Transverse colon (tissue), 4 donors: ENCODE measurements around the gene TAF3.

Source experiments
- POLR2AphosphoS5 ChIP-seq, 3 donors: sonication (generic); formaldehyde crosslinking; IDR thresholded peaks; one replicate each; pipeline ENCODE4 v1.6.1; 2016; ENCODE audit warnings: antibody characterized with exemption in 3 of 3
- TF ChIP-seq, protein P1 (sequence below), 5 experiments: fragments of 200-600 bp in 3 of 5; fragments of 450-650 bp in 2 of 5; sonication (generic) in 3 of 5; IDR thresholded peaks; 1 replicate in 2 of 5; 2 replicates in 3 of 5; pipeline ENCODE4 v1.5.1; 2016 to 2017; ENCODE audit warnings: antibody characterized with exemption in 5 of 5, inconsistent platforms in 3 of 5, mild to moderate bottlenecking in 2 of 5, moderate library complexity in 1 of 5

DNA sequence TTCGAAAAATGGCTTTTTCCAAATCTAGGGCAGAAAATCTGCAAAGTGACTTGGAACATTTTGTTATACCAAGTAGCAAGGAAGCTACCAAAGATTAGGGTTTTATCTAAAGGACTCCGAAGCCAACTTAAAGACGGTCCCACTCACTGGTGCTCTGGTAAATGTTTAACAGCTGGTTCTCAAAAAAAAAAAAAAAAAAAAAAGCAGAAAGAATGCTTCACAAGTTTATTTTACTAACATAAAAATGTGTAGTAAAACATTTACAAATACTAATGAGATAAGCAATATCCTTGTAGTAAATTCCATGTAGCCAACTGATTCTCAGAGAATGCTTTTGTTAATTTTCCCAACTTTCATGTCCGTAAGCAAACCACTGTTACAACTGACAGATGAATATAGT lies 38.4 kb downstream of the TAF3 start:
- TF ChIP-seq, protein P1, sequence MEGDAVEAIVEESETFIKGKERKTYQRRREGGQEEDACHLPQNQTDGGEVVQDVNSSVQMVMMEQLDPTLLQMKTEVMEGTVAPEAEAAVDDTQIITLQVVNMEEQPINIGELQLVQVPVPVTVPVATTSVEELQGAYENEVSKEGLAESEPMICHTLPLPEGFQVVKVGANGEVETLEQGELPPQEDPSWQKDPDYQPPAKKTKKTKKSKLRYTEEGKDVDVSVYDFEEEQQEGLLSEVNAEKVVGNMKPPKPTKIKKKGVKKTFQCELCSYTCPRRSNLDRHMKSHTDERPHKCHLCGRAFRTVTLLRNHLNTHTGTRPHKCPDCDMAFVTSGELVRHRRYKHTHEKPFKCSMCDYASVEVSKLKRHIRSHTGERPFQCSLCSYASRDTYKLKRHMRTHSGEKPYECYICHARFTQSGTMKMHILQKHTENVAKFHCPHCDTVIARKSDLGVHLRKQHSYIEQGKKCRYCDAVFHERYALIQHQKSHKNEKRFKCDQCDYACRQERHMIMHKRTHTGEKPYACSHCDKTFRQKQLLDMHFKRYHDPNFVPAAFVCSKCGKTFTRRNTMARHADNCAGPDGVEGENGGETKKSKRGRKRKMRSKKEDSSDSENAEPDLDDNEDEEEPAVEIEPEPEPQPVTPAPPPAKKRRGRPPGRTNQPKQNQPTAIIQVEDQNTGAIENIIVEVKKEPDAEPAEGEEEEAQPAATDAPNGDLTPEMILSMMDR (IDR thresholded peaks at IDR 0.05): no peak
- no peak for TF ChIP-seq POLR2AphosphoS5 (IDR thresholded peaks at IDR 0.05)
